B cell (primary cell): ENCODE data around the gene TMTC3.

Experiments used
- EZH2 ChIP-seq: IDR thresholded peaks from 2 replicates; pipeline ENCODE4 v1.6.1; 2012; ENCODE audit warnings: borderline replicate concordance, low read depth, mild to moderate bottlenecking, moderate library complexity, low read length; ENCODE audit not compliant: insufficient read depth, poor library complexity, severe bottlenecking
- TF ChIP-seq, protein P1 (sequence below): fragments of 200-600 bp; IDR thresholded peaks from one replicate; pipeline ENCODE4 v1.8.0; 2022; ENCODE audit warnings: antibody characterized with exemption, mild to moderate bottlenecking

DNA sequence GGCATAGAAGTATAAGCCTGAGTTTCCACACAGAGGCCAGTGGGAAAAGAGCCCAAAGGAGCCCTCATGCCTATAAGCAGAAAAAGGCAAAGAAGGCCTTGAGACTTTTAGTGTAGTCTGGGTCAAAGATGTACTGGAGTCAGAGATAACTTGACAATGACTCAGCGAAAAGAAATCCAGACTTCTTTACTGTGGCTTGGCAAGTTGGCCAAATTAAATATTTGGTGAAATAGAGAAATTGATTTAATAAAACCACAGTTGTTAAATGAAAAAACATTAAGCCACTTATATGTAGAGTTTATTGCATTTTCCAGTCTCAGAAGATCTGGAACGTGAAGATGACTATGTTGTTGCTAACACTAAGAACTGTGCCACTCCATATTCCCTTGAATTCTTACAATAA is 105.1 kb downstream of the TMTC3 start:
- TF ChIP-seq EZH2, result no peak
- TF ChIP-seq, protein P1, sequence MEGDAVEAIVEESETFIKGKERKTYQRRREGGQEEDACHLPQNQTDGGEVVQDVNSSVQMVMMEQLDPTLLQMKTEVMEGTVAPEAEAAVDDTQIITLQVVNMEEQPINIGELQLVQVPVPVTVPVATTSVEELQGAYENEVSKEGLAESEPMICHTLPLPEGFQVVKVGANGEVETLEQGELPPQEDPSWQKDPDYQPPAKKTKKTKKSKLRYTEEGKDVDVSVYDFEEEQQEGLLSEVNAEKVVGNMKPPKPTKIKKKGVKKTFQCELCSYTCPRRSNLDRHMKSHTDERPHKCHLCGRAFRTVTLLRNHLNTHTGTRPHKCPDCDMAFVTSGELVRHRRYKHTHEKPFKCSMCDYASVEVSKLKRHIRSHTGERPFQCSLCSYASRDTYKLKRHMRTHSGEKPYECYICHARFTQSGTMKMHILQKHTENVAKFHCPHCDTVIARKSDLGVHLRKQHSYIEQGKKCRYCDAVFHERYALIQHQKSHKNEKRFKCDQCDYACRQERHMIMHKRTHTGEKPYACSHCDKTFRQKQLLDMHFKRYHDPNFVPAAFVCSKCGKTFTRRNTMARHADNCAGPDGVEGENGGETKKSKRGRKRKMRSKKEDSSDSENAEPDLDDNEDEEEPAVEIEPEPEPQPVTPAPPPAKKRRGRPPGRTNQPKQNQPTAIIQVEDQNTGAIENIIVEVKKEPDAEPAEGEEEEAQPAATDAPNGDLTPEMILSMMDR, result no peak
